ENCODE data around the gene ZFR. TPM values are rescaled to one million over a fixed set of nuclear protein-coding genes. Genes with fewer than 3 reads are reported as not detected.

Gene ZFR
- total and polyA plus RNA-seq, 8 donors = 21.8 to 110 (median 48.5) TPM

DNA sequence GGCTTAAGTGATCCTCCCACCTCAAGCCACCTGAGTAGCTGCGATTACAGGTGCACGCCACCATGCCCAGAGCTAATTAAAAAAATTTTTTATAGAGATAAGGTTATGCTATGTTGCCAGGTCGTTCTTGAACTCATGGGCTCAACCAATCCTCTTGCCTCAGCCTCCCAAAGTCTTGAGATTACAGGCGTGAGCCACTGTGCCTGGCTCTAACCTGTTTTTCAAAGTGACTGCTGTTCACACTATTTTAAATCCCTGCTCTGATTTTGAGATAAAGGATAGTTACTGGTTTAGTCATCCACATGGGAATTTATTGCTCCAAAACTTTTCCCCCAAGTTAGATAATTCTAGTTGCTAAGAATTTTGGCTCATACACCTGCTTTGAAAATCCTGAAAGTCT, 83.6 kb downstream of the ZFR start:
- H3K27ac ChIP-seq = no peak overlapping the region
- no peaks in the 10 kb centered on the region for H3K27me3 ChIP-seq
- WGBS, 5 donors = 86 to 90% (median 88%) methylated on average over 4 of the region's 4 CpGs
- DNase-seq = no peak
- intact Hi-C loops (cut with DNase I; ENCODE audit: low total_unique reads) = no loop called here
- H3K9me3 ChIP-seq = no peaks in the 10 kb centered on the region
- H3K36me3 ChIP-seq = peaks cover 0 to 87% (median 83%) of the 10 kb centered on the region in 4 donors
- H3K4me3 ChIP-seq = no peak overlapping the region
- no peaks in the 10 kb centered on the region for H3K4me1 ChIP-seq
- no peak for TF ChIP-seq POLR2A (IDR thresholded peaks at IDR 0.05)
- no peak for TF ChIP-seq EP300 (IDR thresholded peaks at IDR 0.05)
- no peak for TF ChIP-seq CTCF (IDR thresholded peaks at IDR 0.05)
- no peak for TF ChIP-seq POLR2AphosphoS5 (IDR thresholded peaks at IDR 0.05)

- H3K27ac ChIP-seq = no peak overlapping the region
- no peak for TF ChIP-seq CTCF (IDR thresholded peaks at IDR 0.05)
- no peak for TF ChIP-seq POLR2A (IDR thresholded peaks at IDR 0.05)
- no peak for TF ChIP-seq EP300 (IDR thresholded peaks at IDR 0.05)
- no peak for TF ChIP-seq POLR2AphosphoS5 (IDR thresholded peaks at IDR 0.05)
- no peak overlapping the region for H3K4me3 ChIP-seq
- WGBS, 5 donors = 82 to 96% (median 85%) methylated on average over 6 of the region's 6 CpGs
- no peak for DNase-seq
- peaks cover 5 to 96% (median 93%) of the 10 kb centered on the region in 4 donors for H3K36me3 ChIP-seq
- H3K9me3 ChIP-seq = no peaks in the 10 kb centered on the region
- no peaks in the 10 kb centered on the region for H3K4me1 ChIP-seq
- intact Hi-C loops (cut with DNase I; ENCODE audit: low total_unique reads) = no loop called here
- no peaks in the 10 kb centered on the region for H3K27me3 ChIP-seq
These were observed 85.9 kb downstream of the ZFR start for GRCh38 chr5:32358611-32359010.

DNA sequence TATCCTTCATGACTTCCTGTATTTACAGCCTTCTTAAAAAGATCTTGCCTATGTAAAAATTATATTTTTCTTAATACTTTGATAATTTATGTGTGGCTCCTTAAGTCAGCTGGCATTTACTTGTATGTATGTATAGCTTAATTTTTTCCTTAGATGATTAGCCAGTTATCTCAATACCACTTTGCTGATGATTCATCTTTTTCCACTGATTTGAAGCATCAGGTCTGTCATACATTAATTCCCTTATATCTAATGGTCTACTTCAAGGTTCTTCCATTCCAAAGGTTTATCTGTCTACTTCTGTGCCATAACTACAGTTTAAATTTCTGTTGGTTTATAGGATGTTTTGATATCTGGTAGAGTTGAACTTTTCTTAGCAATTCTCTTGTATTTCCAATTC, 86.9 kb downstream of the ZFR start:
- intact Hi-C loops (cut with DNase I; ENCODE audit: low total_unique reads) = no loop called here
- H3K36me3 ChIP-seq = peaks cover 5 to 96% (median 87%) of the 10 kb centered on the region in 4 donors

DNA sequence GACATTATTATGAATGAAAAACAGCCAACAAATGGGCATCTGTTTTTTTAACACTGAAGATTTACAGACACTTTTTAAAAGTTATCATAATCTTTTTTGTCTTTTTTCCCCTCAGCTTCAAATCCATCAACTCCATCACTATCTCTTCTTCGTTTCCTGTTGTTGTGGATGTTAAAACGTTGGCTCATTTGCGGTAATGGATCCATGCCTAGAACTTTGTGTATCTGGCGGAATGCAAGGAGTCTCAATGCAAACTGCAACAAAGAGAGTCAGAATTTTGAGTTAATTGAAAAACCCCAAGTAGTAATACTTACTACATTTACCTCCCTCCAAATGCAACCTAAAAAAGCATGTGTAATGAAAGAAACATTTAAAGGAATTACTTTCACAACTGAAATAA, 88.9 kb downstream of the ZFR start:
- Histone ChIP-seq H3K27ac (no peak overlapping the region), H3K9me3 (no peaks in the 10 kb centered on the region), H3K4me1 (no peaks in the 10 kb centered on the region), H3K36me3 (peaks cover 5 to 77% (median 68%) of the 10 kb centered on the region in 4 donors), H3K4me3 (no peak overlapping the region), H3K27me3 (no peaks in the 10 kb centered on the region)
- DNase-seq = no peak
- intact Hi-C loops (cut with DNase I; ENCODE audit: low total_unique reads) = no loop called here
- 69 to 75% (median 70%) methylated on average over 4 of the region's 4 CpGs for WGBS, 5 donors
- TF ChIP-seq EP300 (IDR thresholded peaks at IDR 0.05) (no peak), CTCF (IDR thresholded peaks at IDR 0.05) (no peak), POLR2A (IDR thresholded peaks at IDR 0.05) (no peak), POLR2AphosphoS5 (IDR thresholded peaks at IDR 0.05) (no peak)

More for the DNA sequence above, 86.9 kb downstream of the ZFR start:
- TF ChIP-seq POLR2AphosphoS5 (IDR thresholded peaks at IDR 0.05) (no peak), POLR2A (IDR thresholded peaks at IDR 0.05) (no peak), EP300 (IDR thresholded peaks at IDR 0.05) (no peak), CTCF (IDR thresholded peaks at IDR 0.05) (no peak)
- no peak overlapping the region for H3K27ac ChIP-seq
- no peaks in the 10 kb centered on the region for H3K9me3 ChIP-seq
- H3K27me3 ChIP-seq = no peaks in the 10 kb centered on the region
- DNase-seq = no peak
- no peak overlapping the region for H3K4me3 ChIP-seq
- no peaks in the 10 kb centered on the region for H3K4me1 ChIP-seq

Data from stomach (tissue), 9 donors.